HUDEP-2 (cell line): ENCODE data around the gene PTH1R.
"Not testable (repeated sequence)": the region's sequence is repeated elsewhere in the genome, so short reads cannot be mapped to it uniquely, and the experiment has no call there.

Experiments used
- DNase-seq, 76 experiments: peaks; one replicate each; lab custom pipeline; 2025; ENCODE audit not compliant: unreplicated experiment in 76 of 76; lab: John Stamatoyannopoulos, UW

PTH1R gene

GRCh38 chr3:46908986-46909534, 31.5 kb downstream of the PTH1R start:
- DNase-seq: peak in 1 of 76 experiments; percentile 39

GRCh38 chr3:46909535-46910161, 32.1 kb downstream of the PTH1R start:
- peak in 65 of 76 experiments; percentile 6 to 80 (median 54) for DNase-seq

GRCh38 chr3:46910166-46910760, 32.7 kb downstream of the PTH1R start:
- no peak for DNase-seq

GRCh38 chr3:46910914-46911313, 33.4 kb downstream of the PTH1R start:
- DNase-seq: not testable (repeated sequence)

GRCh38 chr3:46912986-46913385, 35.5 kb downstream of the PTH1R start:
- no peak for DNase-seq

- DNase-seq: no peak
Observed at GRCh38 chr3:46913644-46914043, 36.1 kb downstream of the PTH1R start.

- DNase-seq: no peak
Observed at GRCh38 chr3:46914849-46915248, 37.3 kb downstream of the PTH1R start.

- DNase-seq: no peak
Observed at GRCh38 chr3:46915297-46915822, 37.8 kb downstream of the PTH1R start.

- no peak for DNase-seq
Observed at GRCh38 chr3:46916278-46916677, 38.8 kb downstream of the PTH1R start.

GRCh38 chr3:46916799-46917198, 39.3 kb downstream of the PTH1R start:
- DNase-seq: no peak

- DNase-seq: no peak
Observed at GRCh38 chr3:46917257-46917656, 39.7 kb downstream of the PTH1R start.

- DNase-seq: no peak
Observed at GRCh38 chr3:46918202-46918601, 40.7 kb downstream of the PTH1R start.

- no peak for DNase-seq
Observed at GRCh38 chr3:46918634-46919033, 41.1 kb downstream of the PTH1R start.

GRCh38 chr3:46921041-46921440, 43.5 kb downstream of the PTH1R start:
- DNase-seq: no peak

- DNase-seq: no peak
Observed at GRCh38 chr3:46921871-46922271, 44.4 kb downstream of the PTH1R start.

GRCh38 chr3:46922426-46922825, 44.9 kb downstream of the PTH1R start:
- DNase-seq: no peak

- no peak for DNase-seq
Observed at GRCh38 chr3:46922871-46923558, 45.5 kb downstream of the PTH1R start.

- DNase-seq: peak in 32 of 76 experiments; percentile 9 to 53 (median 28)
Observed at GRCh38 chr3:46923559-46924350, 46.2 kb downstream of the PTH1R start.

GRCh38 chr3:46924921-46925584, 47.5 kb downstream of the PTH1R start:
- no peak for DNase-seq

GRCh38 chr3:46925585-46925934, 48.0 kb downstream of the PTH1R start:
- DNase-seq: no peak
